ENCODE measurements around the gene PUS7.
"Not testable (repeated sequence)": the region's sequence is repeated elsewhere in the genome, so short reads cannot be mapped to it uniquely, and the experiment has no call there.

Gene PUS7

DNA sequence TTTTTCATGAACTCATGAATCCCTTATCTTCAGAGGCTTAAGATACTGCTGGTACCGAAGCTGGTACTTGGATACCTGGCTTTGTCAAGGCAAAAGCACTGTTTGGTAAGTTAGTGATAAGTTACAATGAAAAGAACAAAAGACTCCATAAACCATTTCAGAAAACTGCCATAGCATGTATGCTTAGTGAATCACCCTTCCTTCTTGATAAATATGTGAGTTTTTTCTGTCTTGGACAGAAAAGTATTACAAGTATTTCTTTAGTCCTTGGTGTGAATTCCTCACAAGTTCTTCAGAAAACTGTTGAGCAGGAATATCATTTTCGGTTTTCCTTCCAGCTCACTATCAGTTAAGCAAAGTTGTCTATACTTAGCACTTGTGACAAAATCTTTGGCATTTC lies 25.6 kb downstream of the PUS7 start:
- no peak for DNase-seq

DNA sequence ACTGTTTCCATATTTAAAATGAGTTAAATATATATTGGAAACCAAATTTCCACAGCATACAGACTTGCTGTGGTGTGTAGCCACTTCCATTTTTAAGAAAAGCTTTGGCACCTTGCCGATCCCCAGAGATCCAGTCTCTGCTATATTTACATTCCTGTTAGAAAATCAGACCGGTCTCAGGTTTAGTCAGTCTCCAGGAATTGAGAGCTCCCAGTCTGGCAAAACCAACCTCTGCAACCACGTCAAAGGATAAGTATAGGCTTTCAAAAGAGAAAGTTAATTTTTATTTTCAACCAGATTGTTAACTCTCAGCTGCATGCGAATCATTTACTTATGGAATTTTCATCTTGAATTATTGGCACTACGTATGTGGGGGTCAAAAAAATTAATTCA lies 28.2 kb downstream of the PUS7 start:
- DNase-seq, result no peak

DNA sequence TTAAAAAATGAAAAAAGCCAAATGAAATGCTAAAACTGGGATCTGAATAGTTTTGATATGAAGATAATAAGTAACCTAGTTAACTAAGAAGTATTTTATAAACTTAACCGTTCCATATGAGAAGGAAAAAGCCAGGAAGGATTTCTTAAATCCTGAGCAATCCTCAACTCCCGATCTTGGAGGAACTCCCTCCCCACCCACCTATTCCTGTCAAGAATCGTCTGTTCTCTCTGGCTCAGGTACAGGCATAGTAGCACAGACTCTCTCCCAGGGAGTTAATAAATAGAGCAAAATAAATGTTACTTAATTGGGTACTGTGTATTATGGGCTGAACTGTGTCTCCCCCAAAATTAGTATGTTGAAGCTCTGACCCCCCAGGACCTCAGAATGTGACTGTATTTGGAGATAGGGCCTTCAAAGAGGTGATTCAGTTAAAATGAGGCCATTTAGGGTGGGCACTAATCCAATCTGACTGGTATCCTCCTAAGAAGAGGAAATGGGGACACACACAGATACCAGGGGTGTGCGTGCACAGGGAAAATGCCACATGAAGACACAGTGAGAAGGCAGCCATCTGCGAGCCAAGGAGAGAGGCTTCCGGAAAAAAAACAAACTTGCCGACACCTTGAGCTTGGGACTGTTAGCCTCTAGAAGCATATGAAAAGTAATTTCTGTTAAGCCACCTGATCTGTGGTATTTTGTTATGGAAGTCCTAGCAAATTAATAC lies 28.7 kb downstream of the PUS7 start:
- no peak for DNase-seq

DNA sequence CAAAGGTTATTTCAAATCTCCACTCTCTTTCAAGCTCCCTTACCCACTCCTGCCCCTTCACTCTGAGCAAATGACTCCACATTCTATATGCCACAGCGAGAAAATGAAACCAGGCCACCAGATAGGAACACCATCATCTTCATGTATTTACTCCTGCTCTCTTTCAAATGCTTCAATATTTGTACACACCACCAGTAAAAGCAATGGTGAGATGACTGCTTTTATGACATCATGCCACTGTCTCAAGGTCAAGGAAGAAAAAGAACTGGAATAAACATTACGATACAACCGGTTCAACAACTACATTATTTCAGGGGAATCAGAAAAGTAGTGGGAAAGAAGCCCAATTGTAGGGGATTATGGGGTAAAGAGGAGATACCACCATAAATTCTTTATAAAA lies 32.7 kb downstream of the PUS7 start:
- DNase-seq, result no peak

DNA sequence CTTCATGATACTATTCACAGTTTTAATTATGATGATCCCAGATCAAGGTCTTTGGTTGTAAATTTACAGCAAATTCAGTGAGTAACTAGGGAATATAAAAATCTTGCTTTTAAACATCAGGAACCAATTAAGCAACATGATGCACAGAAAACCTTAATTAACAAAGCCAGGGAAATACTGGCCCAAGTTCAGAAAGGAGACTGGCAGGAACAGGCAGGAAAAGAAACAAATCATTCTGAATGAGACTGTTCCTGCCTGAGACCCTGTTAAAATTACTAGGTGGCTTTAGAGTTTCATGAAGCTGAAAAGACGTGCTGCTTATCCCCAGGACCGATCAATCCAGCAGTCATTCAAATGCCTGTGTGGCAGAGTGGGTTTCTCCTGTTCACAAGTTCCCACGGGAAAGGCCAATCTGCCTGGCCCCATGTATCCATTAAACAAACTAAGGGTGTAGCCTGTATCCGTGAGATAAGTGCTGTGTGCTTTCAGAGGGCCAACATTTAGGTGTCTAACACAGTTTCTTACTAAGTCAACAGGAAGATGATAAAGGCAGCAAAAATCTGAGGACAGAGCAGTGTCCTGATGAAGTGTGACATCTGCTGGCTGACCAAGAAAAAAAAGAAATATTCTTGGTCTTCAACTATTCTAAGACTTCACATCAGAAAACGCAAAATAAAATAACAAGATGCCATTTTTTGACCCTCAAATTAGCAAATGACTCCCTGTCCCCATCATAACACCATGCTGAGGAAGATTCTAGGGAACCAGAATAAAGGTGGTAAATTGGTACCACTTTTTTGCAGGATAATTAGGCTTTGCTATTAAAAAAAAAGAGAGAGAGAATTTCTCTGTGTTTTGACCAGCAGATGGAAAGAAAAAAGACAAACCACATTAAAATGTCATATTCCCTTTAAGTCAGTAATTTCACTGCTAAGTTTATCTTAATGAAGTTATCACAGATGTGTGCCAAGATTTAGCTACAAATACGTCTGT lies 34.2 kb downstream of the PUS7 start:
- DNase-seq, result peak; percentile 38

DNA sequence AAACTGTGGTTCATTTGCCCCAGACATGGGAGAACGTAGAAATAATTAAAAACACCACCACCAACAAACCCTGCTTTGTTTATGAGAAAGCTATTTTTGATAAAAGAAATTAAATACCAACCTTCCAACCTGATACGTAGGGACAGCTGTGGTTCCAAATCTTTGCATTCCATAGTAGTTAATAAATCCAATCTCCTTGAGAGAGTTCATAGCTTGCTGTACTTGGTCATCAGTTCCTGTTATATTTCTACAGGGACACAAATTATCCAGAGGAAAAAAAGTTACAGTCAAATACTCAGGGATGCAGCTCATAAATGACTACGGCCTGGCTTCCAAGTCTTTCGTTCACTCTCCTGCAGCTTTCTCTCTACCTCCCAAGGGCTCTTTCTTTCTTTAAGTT lies 41.1 kb downstream of the PUS7 start:
- no peak for DNase-seq

DNA sequence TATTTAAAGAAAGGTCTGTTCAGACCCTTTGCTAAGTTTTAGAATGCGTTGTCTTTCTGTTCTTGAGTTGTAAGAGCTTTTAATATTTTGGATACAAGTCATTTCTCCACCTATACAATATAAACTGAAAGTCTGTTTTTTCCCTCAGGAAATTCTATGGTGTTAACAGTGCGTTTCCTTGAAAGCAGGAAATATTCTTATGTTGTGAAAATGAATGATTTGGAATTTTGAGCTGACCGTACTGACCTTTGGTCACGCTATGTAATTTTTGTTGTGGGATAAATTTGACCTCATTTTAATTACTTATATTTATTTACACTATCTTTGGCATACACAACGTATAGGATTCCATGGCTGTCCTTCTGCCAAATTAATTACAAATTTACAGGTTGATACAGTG lies 43.5 kb downstream of the PUS7 start:
- no peak for DNase-seq

DNA sequence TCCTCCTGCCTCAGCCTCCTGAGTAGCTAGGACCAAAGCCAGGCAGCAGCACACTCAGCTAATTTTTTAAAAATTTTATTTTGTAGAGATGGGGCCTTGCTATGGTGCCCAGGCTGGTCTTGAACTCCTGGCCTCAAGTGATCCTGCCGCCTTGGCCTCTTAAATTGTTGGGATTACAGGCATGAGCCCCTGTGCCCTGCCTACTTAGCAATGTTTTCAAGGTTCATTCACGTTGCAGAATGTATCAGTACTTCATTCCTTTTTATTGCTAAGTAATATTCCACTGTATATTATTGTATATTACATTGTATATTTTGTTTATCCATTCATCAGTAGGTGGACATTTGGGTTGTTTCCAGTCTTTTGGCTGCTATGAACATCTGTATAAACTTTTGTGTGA lies 44.2 kb downstream of the PUS7 start:
- DNase-seq, result no peak

DNA sequence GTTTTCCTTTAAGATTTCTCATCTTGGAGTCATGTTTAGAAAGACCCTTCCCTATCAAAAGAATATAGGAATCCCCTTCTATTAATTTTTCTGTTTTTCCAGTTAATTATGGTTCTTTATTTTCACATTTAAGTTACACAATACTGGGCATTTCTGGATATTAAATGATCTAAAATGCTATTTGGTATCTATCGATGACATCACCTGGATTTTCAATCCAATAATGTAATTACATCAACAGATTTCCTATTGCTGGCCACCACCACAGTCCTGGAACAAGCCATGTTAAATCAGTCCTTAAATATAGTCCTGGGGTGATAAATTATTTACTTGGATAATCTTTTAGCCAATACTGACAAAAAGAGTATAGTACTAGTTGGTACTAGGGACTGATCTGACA lies 48.0 kb downstream of the PUS7 start:
- no peak for DNase-seq

DNA sequence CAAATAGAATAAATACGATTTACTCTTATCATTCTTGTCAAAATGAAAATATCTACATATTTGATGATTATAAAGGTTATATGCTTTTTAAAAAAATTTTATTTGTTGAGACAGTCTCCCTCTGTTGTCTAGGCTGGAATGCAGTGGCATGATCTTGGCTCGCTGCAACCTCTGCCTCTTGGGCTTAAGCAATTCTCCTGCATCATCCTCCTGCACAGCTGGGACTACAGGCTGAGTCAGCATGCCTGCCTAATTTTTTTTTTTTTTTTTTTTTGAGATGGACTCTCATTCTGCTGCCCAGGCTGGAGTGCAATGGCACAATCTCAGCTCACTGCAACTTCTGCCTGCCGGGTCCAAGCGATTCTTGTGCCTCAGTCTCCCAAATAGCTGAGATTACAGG lies 48.9 kb downstream of the PUS7 start:
- DNase-seq, result no peak

DNA sequence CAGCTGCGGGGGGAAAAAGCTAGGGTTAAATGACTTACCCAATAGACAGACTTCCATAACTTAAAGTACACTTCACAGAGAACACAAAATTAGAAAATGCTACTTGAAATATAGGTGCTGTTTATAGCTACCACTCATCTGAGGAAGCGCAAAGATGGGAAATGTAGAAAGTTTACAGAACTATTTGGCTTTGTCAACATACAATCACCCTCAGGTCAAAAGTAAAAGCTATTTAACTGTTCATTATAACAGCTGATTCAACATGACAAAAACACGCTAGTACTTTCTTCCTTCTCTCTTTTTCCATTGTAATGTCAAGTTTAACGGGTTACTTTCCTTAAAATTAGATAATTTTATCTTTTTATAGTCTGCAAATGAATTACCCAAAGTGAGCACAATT lies 51.2 kb downstream of the PUS7 start:
- DNase-seq, result no peak

DNA sequence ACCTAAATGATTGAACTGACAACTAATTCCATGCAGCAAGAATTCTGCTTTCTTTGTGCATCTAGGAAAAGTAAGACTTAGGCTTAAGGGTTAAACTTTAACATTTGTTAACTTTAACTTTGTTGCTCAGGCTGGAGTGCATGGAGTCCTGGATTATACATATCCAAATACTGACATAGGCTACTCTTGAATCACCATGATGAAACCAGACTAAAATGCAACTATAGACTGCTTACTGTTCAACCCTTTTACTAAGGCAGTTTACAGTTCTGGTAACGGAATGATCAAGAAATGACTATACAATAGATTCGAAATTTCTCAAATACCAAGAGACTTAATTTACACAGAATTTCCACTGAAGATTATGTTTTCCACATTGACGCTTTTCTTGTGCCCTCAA lies 52.0 kb downstream of the PUS7 start:
- no peak for DNase-seq

DNA sequence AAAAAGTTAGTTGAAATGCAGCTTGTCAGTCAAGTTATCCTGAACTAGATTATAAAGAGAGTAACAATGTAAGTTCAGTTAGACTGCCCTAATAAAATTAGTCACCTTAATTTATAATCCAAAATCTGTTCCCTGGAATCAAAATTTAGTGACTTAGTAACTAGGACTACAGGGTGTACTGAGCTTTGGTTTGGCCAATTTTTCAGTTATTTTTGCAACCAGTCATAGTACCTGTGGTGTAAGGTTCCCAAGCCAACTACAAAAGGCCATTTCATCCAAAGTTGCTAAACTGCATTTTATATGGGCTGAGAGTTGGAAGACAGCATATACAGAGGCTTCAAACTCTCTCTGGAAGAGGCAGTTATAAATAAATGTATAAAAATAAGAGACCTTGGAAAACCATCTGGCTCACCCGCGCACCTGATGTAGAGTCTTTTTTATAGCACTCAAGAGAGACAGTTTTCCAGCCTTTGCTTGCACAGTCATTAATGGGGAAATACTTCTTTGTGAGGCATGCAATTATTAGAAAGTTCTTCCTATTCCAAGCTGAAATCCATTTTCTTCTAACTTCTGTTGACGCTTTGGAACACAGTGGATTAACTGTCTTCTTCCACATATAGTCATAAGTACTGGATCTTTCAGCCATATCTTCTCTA lies 59.2 kb downstream of the PUS7 start:
- no peak for DNase-seq

DNA sequence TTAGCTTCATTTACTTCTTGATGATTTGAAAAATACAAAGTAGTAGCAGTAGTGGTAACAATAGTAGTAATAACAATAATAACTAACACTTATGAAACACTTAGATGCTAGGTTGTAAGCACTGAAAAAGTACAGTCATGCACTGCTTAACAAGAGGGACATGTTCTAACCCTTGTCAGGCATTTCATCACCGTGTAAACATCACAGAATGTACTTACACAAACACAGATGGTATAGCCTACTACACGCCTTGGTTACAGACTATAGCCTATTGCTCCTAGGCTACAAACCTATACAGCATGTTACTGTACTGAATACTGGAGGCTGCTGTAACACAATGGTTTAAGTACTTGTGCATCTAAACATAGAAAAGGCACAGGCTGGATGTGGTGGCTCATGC lies 60.6 kb downstream of the PUS7 start:
- DNase-seq, result no peak

DNA sequence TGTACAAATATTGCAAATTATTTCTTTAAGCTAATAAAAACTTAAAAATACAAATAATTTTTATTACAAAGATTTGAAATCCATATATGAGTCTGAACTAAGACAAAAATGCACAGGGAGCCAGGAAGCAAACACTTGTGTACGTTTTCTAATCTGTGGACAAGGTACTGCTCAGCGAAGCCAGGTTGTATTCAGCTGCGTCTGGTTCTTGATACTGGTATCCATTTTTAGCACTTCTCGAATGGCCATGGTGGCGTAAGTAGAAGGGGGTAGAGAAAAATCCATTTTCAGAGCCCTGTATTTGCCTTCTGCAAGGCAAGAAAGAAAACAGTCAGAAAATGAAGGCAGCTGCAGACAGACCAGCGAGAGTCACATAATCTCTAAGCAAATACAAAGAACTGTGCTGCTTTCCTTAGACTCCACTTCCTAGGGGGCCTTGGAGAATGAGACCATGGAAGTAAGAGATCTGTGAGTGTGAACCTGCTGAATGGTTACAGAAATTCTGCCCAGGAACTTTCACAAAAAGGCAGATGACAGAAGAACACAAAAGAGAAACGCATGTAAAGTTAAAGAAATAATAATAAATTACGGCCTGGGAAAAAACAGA lies 64.3 kb downstream of the PUS7 start:
- no peak for DNase-seq

DNA sequence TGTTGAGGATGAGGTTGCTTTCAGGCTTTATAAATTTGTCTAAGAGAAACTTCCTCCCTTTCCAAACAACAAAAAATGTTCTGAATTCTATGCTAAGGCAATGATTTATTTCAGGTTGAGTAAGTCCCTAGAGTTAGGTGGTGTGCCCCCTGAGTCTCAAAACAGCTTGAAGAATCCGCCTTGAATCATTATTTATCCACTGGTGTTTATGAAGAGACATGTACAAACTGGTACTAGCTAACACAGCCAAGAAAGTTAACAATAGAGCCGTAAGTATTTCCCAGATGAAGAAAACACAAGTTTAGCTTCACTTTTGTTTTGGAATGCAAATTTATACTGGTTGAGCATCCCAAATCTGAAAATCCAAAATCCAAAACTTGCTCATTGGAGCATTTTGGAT lies 67.2 kb downstream of the PUS7 start:
- no peak for DNase-seq

DNA sequence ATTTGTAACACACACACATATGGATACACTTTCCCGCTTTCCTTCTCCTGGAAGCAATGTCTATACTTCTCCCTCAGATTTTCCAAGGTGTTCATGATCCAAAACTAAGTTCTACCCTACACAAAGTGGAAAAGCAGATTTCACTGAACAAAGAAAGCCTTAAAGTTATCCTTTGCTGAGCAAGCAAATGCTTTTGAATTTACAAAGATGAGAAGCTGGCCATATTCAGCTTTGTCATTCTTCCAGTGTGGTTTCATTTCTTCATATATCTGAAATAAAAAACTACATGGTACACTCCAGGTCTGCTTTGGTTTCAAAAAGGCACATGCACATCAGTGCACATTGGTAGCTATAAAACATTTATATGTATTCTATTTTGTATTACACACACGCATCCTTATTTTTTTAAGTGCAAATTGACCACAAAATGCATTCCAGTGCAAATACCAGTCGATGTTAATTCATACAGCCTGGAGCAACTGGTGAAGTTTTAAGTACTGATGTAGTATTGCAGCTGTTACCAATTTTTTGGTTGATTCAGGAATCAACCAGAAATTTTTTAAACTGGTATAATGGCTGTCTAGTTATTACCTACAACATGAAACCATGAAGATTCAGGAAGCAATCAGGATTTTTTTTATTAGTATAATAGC lies 67.8 kb downstream of the PUS7 start:
- no peak for DNase-seq

DNA sequence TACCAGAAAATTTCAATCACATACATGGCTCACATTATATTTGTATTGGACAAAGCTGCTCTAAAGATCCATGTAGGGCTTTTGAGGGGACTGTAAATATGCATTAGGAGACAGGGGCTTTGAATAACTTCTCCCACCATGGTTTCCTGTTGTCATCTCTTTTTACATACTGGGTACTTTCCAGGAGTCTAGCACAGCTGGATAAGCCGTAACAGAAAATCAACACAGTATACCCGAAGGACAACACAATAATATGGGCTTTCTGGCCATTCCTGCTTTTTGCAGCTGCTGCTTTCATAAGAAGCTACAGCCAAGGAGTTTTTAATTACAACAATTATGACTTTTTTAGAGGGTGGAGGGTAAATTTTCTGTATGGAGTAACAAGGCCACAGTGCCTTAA lies 70.0 kb downstream of the PUS7 start:
- no peak for DNase-seq

DNA sequence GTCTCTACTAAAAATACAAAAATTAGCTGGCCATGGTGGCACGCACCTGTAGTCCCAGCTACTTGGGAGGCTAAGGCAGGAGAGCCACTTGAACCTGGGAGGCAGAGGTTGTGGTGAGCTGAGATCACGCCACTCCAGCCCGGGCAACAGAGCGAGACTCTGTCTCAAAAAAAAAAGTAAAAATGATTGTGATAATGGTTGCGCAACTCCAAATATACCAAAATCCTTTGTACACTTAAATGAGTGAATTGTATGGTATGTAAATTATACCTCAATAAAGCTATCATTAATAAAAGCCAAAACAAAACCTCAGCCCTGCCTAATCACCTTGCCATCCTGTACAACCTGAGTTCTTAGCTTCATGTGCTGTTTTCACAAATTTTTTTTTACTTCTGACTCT lies 71.2 kb downstream of the PUS7 start:
- DNase-seq, result not testable (repeated sequence)

DNA sequence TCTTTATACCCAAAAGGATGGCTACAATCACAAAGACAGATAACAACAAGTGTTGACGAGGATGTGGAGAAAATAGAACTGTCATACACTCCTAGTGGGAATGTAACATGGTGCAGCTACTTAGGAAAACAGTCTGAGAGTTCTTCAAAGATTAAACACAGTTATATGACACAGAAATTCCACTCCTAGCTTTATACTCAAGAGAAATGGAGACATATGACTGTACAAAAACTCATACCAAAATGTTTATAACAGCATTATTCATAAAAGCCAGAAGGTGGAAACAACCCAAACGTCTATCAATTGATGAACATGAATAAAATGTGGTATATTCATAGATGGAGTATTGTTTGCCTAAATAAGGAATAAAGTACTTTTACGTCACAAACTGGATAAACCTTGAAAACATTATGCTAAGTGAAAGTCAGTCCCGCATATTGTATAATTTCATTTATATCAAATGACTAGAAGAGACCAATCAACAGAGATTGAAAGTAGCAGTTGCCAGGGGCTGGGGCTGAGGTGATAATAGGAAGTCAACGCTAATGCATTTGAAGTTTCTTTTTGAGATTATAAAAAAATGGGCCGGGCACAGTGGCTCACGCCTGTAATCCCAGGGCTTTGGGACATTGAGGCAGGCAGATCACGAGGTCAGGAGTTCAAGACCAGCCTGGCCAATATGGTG lies 71.8 kb downstream of the PUS7 start:
- no peak for DNase-seq

DNA sequence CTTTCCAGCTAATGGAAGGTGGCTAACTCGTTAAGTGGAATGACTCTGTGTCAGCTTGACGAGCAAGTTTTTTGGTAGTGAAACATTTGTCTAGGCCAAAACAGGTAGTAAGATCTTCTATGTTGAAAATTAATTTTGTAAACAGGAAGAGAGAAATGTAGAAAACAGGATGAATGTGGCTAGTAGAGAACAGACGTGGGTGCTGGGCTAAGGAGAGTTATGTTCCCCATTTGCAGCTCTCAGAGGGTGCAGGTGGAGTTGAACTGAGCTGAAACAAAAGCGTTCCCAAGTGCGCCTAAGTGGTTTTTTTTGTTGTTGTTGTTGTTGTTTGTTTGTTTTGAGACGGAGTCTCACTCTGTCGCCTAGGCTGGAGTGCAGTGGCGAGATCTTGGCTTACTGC lies 73.9 kb downstream of the PUS7 start:
- peak; percentile 21 for DNase-seq

DNA sequence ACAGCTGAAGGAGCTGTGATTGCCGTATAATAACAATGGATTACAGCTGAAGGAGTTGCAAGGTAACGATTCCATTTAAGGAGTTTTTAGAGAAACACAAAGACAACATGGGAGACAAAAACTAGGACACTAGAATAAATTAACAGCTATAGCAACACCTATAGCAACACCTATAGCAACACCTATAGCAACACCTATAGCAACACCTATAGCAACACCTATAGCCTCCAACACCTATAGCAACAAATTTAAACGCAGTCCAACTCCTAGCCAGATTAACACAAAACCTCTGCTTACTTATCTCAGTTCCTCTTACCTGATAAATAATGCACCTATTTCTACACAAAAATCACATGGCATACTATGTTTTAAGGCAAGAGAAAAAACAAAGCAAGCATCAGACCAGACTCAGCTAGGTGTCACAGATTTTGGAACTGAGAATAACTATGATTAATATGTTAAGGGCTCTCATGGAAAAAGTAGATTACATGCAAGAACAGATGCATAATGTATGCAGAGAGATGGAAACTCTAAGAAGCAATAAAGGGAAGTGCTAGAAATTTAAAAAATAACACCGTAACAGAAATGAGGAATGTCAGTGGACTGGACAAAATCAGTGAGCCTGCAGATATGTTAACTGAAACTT lies 77.6 kb downstream of the PUS7 start:
- DNase-seq, result no peak

All from CD4-positive, alpha-beta T cell treated with Interleukin-4 for 4 hours (primary cell).